Peyer's patch (tissue), 4 donors: ENCODE measurements around the gene CBY3. TPM values are rescaled to one million over a fixed set of nuclear protein-coding genes. Genes with fewer than 3 reads are reported as not detected.

Experiments used
- DNase-seq, 3 donors: peaks; one replicate each; pipeline ENCODE4 v3.0.0-alpha.2; 2017 to 2019
- H3K27ac ChIP-seq, 4 donors: fragments of 200-600 bp; sonication (generic); one replicate each; pipeline ENCODE4 v1.5.1; 2016 to 2019
- H3K27me3 ChIP-seq, 2 donors: fragments of 200-600 bp; sonication (generic); one replicate each; pipeline ENCODE4 v1.5.1; 2019
- H3K36me3 ChIP-seq, 3 donors: fragments of 200-600 bp; sonication (generic); one replicate each; pipeline ENCODE4 v1.5.1; 2016 to 2019
- H3K4me1 ChIP-seq, 4 donors: fragments of 200-600 bp; sonication (generic); one replicate each; pipeline ENCODE4 v1.5.1; 2016 to 2019
- H3K4me3 ChIP-seq, 4 donors: fragments of 200-600 bp; sonication (generic); 1 replicate in 3 of 4; 2 replicates in 1 of 4; pipeline ENCODE4 v1.5.1; 2016 to 2019; ENCODE audit warnings: mild to moderate bottlenecking in 1 of 4
- H3K9me3 ChIP-seq, 4 donors: fragments of 200-600 bp; sonication (generic); one replicate each; pipeline ENCODE4 v1.5.1; 2016 to 2019; ENCODE audit warnings: mild to moderate bottlenecking in 1 of 4
- POLR2A ChIP-seq, 2 donors: fragments of 450-650 bp; IDR thresholded peaks; one replicate each; pipeline ENCODE4 v1.5.1; 2017; ENCODE audit warnings: antibody characterized with exemption in 2 of 2, mild to moderate bottlenecking in 2 of 2, moderate library complexity in 2 of 2
- total RNA-seq, 4 donors: library from RNA; depleted of rRNA; stranded (reverse); fragments of >200 nt; gene quantifications; one replicate each; pipeline ENCODE4 v1.1.0, GENCODE V29; 2016
- TF ChIP-seq, protein P1 (sequence below), 6 experiments: fragments of 450-650 bp in 4 of 6; fragments of 200-600 bp in 2 of 6; sonication (generic) in 1 of 6; IDR thresholded peaks; one replicate each; pipeline ENCODE4 v1.5.1; 2017 to 2019; ENCODE audit warnings: antibody characterized with exemption in 6 of 6, mild to moderate bottlenecking in 3 of 6, moderate library complexity in 1 of 6

Gene CBY3
- total RNA-seq: not detected

DNA sequence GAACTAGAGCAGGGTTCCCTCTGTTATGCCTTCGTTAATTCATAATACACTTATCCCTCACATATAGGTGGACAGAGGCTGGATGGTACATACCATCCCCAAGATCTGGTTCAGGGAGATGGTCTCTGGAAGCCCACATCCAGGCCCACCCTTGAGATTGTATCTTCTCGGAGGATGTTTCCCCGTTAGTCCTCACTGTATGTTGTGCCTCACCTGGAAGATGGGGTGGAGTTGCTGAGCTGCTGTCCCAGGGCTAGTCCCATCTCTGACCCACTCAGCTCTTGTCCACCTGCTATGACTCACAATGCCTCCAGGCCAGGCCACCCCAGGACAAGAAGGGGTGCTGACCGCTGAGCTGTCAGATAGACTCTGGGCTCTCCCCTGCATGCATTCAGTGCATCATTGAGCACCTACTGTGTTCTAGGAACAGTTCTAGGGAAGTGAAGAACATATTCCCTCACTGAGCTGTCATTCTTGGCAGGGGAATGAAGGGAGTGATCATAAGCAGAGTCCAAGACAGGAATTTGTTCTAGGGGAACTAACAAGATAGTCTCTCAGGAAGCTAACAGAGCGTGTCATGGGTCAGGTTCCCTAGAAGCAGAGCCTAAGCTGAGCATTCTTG, at the start of gene CBY3:
TSS of gene CBY3 (minus strand) at position 255 of the 622 bp plus-strand sequence. CDS start at position 139, 116 bp downstream.
- no peak for DNase-seq

DNA sequence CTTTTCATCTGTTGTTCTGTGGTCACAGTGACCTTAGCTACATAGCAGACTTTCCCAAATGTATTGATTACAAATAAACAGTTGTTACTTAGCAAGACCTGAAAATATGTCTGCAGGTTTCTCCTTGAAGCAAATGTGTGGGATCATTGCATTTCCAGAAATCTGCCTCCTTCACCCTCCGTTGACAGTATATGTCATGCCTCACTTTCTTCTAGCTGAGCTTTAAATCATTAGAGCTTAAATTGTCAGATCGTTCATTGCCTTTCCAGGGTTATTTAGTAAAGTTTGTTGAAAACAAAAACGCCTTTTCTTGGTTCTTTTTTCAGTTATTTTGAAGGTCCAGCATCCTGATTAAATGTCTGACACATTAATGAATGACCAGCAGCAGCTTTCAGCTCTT, 49.5 kb upstream of the CBY3 start:
- TF ChIP-seq POLR2A (IDR thresholded peaks at IDR 0.05): no peak
- DNase-seq: no peak
- no peaks in the 10 kb centered on the region for H3K9me3 ChIP-seq
- H3K4me1 ChIP-seq: peaks cover 0 to 16% (median 4%) of the 10 kb centered on the region in 4 donors
- H3K36me3 ChIP-seq: peaks cover 0 to 55% (median 0%) of the 10 kb centered on the region in 3 donors
- no peaks in the 10 kb centered on the region for H3K27me3 ChIP-seq
- no peak overlapping the region for H3K4me3 ChIP-seq
- no peak overlapping the region for H3K27ac ChIP-seq

More for the DNA sequence above, at the start of gene CBY3:
- Histone ChIP-seq H3K4me1 (peaks cover 6 to 33% (median 11%) of the 10 kb centered on the region in 4 donors), H3K27me3 (no peaks in the 10 kb centered on the region), H3K27ac (peak within 1 kb of the TSS in 1 of 4 donors; percentile 10), H3K4me3 (no peak within 1 kb of the TSS), H3K9me3 (no peaks in the 10 kb centered on the region), H3K36me3 (no peaks in the 10 kb centered on the region)
- TF ChIP-seq, protein P1, sequence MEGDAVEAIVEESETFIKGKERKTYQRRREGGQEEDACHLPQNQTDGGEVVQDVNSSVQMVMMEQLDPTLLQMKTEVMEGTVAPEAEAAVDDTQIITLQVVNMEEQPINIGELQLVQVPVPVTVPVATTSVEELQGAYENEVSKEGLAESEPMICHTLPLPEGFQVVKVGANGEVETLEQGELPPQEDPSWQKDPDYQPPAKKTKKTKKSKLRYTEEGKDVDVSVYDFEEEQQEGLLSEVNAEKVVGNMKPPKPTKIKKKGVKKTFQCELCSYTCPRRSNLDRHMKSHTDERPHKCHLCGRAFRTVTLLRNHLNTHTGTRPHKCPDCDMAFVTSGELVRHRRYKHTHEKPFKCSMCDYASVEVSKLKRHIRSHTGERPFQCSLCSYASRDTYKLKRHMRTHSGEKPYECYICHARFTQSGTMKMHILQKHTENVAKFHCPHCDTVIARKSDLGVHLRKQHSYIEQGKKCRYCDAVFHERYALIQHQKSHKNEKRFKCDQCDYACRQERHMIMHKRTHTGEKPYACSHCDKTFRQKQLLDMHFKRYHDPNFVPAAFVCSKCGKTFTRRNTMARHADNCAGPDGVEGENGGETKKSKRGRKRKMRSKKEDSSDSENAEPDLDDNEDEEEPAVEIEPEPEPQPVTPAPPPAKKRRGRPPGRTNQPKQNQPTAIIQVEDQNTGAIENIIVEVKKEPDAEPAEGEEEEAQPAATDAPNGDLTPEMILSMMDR (IDR thresholded peaks at IDR 0.05): no peak
- no peak for TF ChIP-seq POLR2A (IDR thresholded peaks at IDR 0.05)

DNA sequence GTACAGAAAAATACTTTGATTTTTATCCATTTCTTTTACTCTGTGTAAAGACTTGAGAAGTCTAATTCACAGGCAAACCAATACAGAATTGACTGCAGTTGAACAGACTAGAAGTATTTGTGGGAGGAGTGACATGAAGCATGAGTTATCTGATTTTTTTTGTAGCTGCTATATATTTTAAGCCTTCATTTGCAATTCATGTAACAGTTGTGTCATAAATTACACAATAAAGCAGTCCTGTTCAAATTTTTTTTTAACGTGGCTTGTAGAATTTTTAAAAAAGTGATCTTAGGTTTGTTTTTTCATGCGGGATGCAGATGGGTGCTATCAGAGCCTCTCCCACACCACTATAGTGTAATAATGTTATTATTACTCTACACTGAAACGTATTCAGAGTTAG, 48.9 kb upstream of the CBY3 start:
- no peak for DNase-seq
- H3K36me3 ChIP-seq: peaks cover 0 to 61% (median 3%) of the 10 kb centered on the region in 3 donors

DNA sequence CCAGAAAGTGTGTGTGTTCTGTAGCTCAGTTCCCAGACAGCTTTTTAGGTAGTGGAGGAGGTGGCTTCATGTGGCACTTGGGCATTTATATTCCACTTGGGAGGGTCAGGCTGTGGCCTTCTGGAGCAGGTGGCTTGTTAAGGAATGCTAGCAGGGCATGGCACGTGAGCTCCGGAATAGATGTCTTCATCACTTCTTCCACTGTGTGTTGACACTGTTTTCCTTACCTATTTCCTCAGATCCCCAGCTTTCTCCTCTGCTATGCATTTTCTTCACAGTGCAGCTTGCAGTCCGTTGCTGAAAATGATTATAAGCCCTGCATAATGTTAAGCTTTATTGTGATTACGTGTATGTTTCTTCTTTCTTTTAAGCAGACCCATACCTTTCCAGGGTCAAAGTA, 48.5 kb upstream of the CBY3 start:
- TF ChIP-seq, protein P1 (IDR thresholded peaks at IDR 0.05): no peak
- TF ChIP-seq POLR2A (IDR thresholded peaks at IDR 0.05): no peak
- Histone ChIP-seq H3K27ac (no peak overlapping the region), H3K27me3 (no peaks in the 10 kb centered on the region), H3K36me3 (peaks cover 0 to 65% (median 3%) of the 10 kb centered on the region in 3 donors), H3K9me3 (no peaks in the 10 kb centered on the region), H3K4me1 (peaks cover 0 to 6% (median 3%) of the 10 kb centered on the region in 4 donors), H3K4me3 (no peak overlapping the region)
- no peak for DNase-seq

More for the DNA sequence above, 48.9 kb upstream of the CBY3 start:
- Histone ChIP-seq H3K9me3 (no peaks in the 10 kb centered on the region), H3K27ac (no peak overlapping the region), H3K4me1 (peaks cover 0 to 10% (median 4%) of the 10 kb centered on the region in 4 donors), H3K4me3 (no peak overlapping the region), H3K27me3 (no peaks in the 10 kb centered on the region)
- TF ChIP-seq, protein P1 (IDR thresholded peaks at IDR 0.05): no peak
- no peak for TF ChIP-seq POLR2A (IDR thresholded peaks at IDR 0.05)

DNA sequence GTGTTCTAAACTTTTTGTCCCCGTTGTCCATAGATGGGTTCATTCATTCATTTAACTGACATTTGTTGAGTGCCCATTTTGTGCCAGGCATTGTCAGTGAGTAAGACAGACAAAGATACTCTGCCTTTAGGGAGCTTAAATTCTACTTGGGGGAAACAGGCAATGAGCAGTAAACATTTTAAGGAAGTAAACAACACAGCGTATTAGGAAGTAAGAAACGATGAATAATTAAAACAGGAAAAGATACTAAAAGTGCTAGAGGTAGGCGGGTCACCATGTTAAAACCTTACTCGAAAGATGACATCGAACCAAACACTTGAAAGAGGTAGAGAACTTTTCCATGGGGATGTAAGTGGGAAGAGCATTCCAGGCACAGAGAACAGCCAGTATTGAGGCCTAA, 46.3 kb upstream of the CBY3 start:
- DNase-seq: no peak
- Histone ChIP-seq H3K9me3 (no peaks in the 10 kb centered on the region), H3K27me3 (no peaks in the 10 kb centered on the region), H3K27ac (no peak overlapping the region), H3K36me3 (peaks cover 0 to 87% (median 9%) of the 10 kb centered on the region in 3 donors), H3K4me1 (no peaks in the 10 kb centered on the region), H3K4me3 (no peak overlapping the region)
- TF ChIP-seq POLR2A (IDR thresholded peaks at IDR 0.05): no peak
- TF ChIP-seq, protein P1 (IDR thresholded peaks at IDR 0.05): no peak

DNA sequence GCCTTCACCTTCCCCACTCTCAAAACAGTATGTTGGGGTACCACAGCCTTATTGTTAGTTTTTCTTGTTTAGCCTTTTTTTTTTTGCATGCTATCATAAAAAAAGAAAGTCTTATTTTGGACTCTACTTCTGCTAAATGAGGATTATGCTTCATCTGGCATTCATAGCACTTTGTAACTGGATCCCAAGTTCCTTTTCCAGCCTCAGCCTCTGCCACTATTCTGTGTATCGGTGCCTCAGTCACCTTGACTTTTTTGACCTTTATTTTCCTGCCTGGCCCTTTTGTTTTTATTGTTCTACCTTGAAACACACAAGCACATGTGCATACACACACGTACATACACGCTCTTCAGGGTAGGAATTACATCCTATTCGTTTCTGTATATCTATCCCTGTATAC, 43.3 kb upstream of the CBY3 start:
- no peak for TF ChIP-seq POLR2A (IDR thresholded peaks at IDR 0.05)
- TF ChIP-seq, protein P1 (IDR thresholded peaks at IDR 0.05): no peak
- Histone ChIP-seq H3K9me3 (no peaks in the 10 kb centered on the region), H3K4me1 (no peaks in the 10 kb centered on the region), H3K27ac (no peak overlapping the region), H3K27me3 (no peaks in the 10 kb centered on the region), H3K4me3 (no peak overlapping the region), H3K36me3 (peaks cover 0 to 100% (median 12%) of the 10 kb centered on the region in 3 donors)
- DNase-seq: no peak
